GM18907 (cell line): ENCODE data around the gene RGS14.
"Not testable (repeated sequence)": the region's sequence is repeated elsewhere in the genome, so short reads cannot be mapped to it uniquely, and the experiment has no call there.

Experiments used
- ATAC-seq: cut with Tn5 transposase; IDR thresholded peaks from one replicate; pipeline ENCODE4 v1.9.1; 2021; ENCODE audit warnings: mild to moderate bottlenecking, moderate library complexity; ENCODE audit not compliant: unreplicated experiment

The RGS14 gene

GRCh38 chr5:177327539-177328522 is 29.9 kb upstream of the RGS14 start:
- no peak for ATAC-seq

GRCh38 chr5:177328545-177329231 is 29.0 kb upstream of the RGS14 start:
- ATAC-seq: no peak

- ATAC-seq: no peak
Observed at GRCh38 chr5:177329883-177330282, 27.8 kb upstream of the RGS14 start.

GRCh38 chr5:177330991-177331842 is 26.5 kb upstream of the RGS14 start:
- no peak for ATAC-seq

- ATAC-seq: no peak
Observed at GRCh38 chr5:177332031-177332895, 25.5 kb upstream of the RGS14 start.

GRCh38 chr5:177332896-177333260 is 24.8 kb upstream of the RGS14 start:
- no peak for ATAC-seq

GRCh38 chr5:177333420-177334154 is 24.1 kb upstream of the RGS14 start:
- ATAC-seq: no peak

- ATAC-seq: no peak
Observed at GRCh38 chr5:177334155-177334551, 23.6 kb upstream of the RGS14 start.

- no peak for ATAC-seq
Observed at GRCh38 chr5:177334781-177335700, 22.7 kb upstream of the RGS14 start.

GRCh38 chr5:177335701-177336065 is 22.0 kb upstream of the RGS14 start:
- ATAC-seq: no peak

GRCh38 chr5:177336112-177336511 is 21.6 kb upstream of the RGS14 start:
- ATAC-seq: no peak

- ATAC-seq: no peak
Observed at GRCh38 chr5:177336603-177337494, 20.9 kb upstream of the RGS14 start.

GRCh38 chr5:177338251-177339106 is 19.2 kb upstream of the RGS14 start:
- ATAC-seq: no peak

GRCh38 chr5:177339107-177339638 is 18.6 kb upstream of the RGS14 start:
- no peak for ATAC-seq

- not testable (repeated sequence) for ATAC-seq
Observed at GRCh38 chr5:177343000-177343399, 14.7 kb upstream of the RGS14 start.

GRCh38 chr5:177343777-177344176 is 13.9 kb upstream of the RGS14 start:
- no peak for ATAC-seq
